22Rv1 (cell line): ENCODE data around the gene ASB11.

ENCODE experiments used
- H3K27ac ChIP-seq: fragments of 450-650 bp; 2 replicates; pipeline ENCODE4 v1.5.1; 2017
- CTCF ChIP-seq: fragments of 450-650 bp; IDR thresholded peaks from 2 replicates; pipeline ENCODE4 v1.5.1; 2017; ENCODE audit warnings: mild to moderate bottlenecking
- ZFX ChIP-seq: fragments of 450-650 bp; IDR thresholded peaks from 2 replicates; pipeline ENCODE4 v1.6.1; 2017; ENCODE audit warnings: antibody characterized with exemption, borderline replicate concordance

ASB11 gene

GRCh38 chrX:15344106-15344505 is 28.7 kb upstream of the ASB11 start:
- H3K27ac ChIP-seq: no peak overlapping the region
- TF ChIP-seq CTCF (no peak), ZFX (no peak)

GRCh38 chrX:15343075-15343476 is 27.6 kb upstream of the ASB11 start:
- TF ChIP-seq ZFX (no peak), CTCF (no peak)
- H3K27ac ChIP-seq: no peak overlapping the region

GRCh38 chrX:15340867-15341266 is 25.4 kb upstream of the ASB11 start:
- no peak for TF ChIP-seq ZFX
- no peak for TF ChIP-seq CTCF

GRCh38 chrX:15336023-15336413 is 20.6 kb upstream of the ASB11 start:
- TF ChIP-seq CTCF (no peak), ZFX (no peak)
- peak overlapping the region; percentile 60 for H3K27ac ChIP-seq

More at GRCh38 chrX:15340867-15341266, 25.4 kb upstream of the ASB11 start:
- no peak overlapping the region for H3K27ac ChIP-seq

GRCh38 chrX:15335135-15336022 is 19.9 kb upstream of the ASB11 start, which contains the start of gene PIGA:
Gene PIGA, minus strand, starts transcription at chrX:15335523. Its CDS starts 3,593 bp downstream, at chrX:15331930.
- peak within 1 kb of the TSS; percentile 60 for H3K27ac ChIP-seq
- no peak for TF ChIP-seq ZFX
- TF ChIP-seq CTCF: no peak

- peak overlapping the region; percentile 59 for H3K27ac ChIP-seq
- TF ChIP-seq ZFX (no peak), CTCF (no peak)
These were observed 19.1 kb upstream of the ASB11 start for GRCh38 chrX:15334561-15334960.

GRCh38 chrX:15328821-15329220 is 13.4 kb upstream of the ASB11 start:
- no peak overlapping the region for H3K27ac ChIP-seq
- no peak for TF ChIP-seq CTCF
- no peak for TF ChIP-seq ZFX
